ENCODE data around the gene EGFL6.
"Not testable (repeated sequence)": the region's sequence is repeated elsewhere in the genome, so short reads cannot be mapped to it uniquely, and the experiment has no call there.

The EGFL6 gene

DNA sequence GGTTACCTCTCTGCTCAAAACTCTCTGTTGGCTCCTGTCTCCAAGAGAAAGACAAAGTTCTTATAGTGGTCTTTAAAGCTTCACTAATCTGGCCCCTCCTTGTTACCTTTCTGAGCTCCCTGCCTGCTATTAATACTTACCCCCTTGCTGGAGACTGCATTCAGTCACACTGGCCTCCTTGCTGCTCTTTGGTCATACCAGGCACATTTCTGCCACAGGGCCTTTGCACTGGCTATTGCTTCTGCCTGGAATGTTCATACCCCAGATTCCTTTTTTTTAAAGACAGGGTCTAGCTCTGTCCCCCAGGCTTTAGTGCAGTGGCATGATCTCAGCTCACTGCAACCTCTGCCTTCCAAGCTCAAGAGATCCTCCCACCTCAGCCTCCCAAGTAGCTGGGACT lies 103.6 kb downstream of the EGFL6 start:
- DNase-seq (ENCODE audit: low spot score in 2 of 2): no peak
- Mint-ChIP-seq H3K9me3 (no peaks in the 10 kb centered on the region), H3K36me3 (peaks cover 7% of the 10 kb centered on the region), H3K4me1 (peaks cover 7% of the 10 kb centered on the region), H3K4me3 (no peak overlapping the region), H3K27me3 (no peaks in the 10 kb centered on the region), H3K27ac (no peak overlapping the region)
- no peak for ATAC-seq (ENCODE audit: low read depth)

DNA sequence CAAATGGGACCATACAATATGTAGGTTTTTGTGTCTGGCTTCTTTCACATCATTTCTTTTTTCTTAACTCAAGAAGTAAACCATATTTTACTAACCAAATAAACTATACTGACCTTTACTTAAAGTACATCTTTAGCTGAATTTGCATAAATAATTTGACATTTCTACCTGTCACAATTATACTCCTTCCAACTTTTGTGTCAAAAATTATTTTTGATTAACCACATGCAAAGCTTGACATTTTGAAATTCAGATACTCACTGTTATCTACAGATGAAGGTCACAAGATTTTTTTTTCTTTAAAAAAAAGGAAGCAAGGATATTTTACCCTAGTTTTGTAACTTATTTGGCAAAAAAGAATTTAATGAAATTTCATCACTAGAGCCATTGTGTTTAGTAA lies 107.5 kb downstream of the EGFL6 start:
- ATAC-seq (ENCODE audit: low read depth) (no peak), DNase-seq (ENCODE audit: low spot score in 2 of 2) (no peak)
- peaks cover 3% of the 10 kb centered on the region for H3K4me1 Mint-ChIP-seq
- no peaks in the 10 kb centered on the region for H3K36me3 Mint-ChIP-seq
- H3K4me3 Mint-ChIP-seq: no peak overlapping the region
- no peak overlapping the region for H3K27ac Mint-ChIP-seq
- H3K9me3 Mint-ChIP-seq: no peaks in the 10 kb centered on the region
- no peaks in the 10 kb centered on the region for H3K27me3 Mint-ChIP-seq

DNA sequence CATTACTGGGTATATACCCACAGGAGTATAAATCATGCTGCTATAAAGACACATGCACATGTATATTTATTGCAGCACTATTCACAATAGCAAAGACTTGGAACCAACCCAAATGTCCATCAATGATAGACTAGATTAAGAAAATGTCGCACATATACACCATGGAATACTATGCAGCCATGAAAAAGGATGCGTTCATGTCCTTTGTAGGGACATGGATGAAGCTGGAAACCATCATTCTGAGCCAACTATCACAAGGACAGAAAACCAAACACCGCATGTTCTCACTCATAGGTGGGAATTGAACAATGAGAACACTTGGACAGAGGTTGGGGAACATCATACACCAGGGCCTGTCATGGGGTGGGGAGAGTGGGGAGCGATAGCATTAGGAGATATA lies 110.3 kb downstream of the EGFL6 start:
- ATAC-seq (ENCODE audit: low read depth); H3K27me3 Mint-ChIP-seq: not testable (repeated sequence)

DNA sequence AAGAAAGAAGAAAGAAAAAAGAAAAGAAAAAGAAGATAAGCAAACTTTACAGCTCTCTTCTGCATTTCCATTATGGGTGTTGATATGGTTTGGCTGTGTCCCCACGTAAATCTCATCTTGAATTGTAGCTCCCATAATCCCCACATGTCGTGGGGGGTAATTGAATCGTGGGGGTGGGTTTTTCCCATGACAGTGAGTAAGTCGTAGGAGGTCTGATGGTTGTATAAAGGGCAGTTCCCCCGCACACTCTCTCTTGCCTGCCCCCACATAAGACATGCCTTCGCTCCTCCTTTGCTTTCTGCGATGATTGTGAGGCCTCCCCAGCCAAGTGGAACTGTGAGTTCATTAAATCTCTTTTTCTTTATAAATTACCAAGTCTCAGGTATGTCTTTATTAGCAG lies 112.2 kb downstream of the EGFL6 start:
- H3K27me3 Mint-ChIP-seq: no peaks in the 10 kb centered on the region

More for the DNA sequence above, 110.3 kb downstream of the EGFL6 start:
- H3K9me3 Mint-ChIP-seq; H3K4me1 Mint-ChIP-seq; H3K27ac Mint-ChIP-seq; DNase-seq (ENCODE audit: low spot score in 2 of 2); H3K36me3 Mint-ChIP-seq; H3K4me3 Mint-ChIP-seq: not testable (repeated sequence)

More for the DNA sequence above, 112.2 kb downstream of the EGFL6 start:
- no peak for DNase-seq (ENCODE audit: low spot score in 2 of 2)
- H3K36me3 Mint-ChIP-seq: no peaks in the 10 kb centered on the region
- H3K9me3 Mint-ChIP-seq: no peaks in the 10 kb centered on the region
- ATAC-seq (ENCODE audit: low read depth): no peak
- H3K4me3 Mint-ChIP-seq: no peak overlapping the region
- H3K27ac Mint-ChIP-seq: no peak overlapping the region
- H3K4me1 Mint-ChIP-seq: peaks cover 6% of the 10 kb centered on the region

All from memory B cell (primary cell).